Cerebellar nuclear complex (tissue), 1 donor: ENCODE results near the gene CELF5.
"Not testable (repeated sequence)": the region's sequence is repeated elsewhere in the genome, so short reads cannot be mapped to it uniquely, and the experiment has no call there.

Experiments used
- DNase-seq, 2 experiments: peaks; one replicate each; lab custom pipeline; 2025; lab: John Stamatoyannopoulos, UW

Gene CELF5

GRCh38 chr19:3292958-3293529 is 68.6 kb downstream of the CELF5 start:
- no peak for DNase-seq

- DNase-seq, result no peak
These were observed 69.1 kb downstream of the CELF5 start for GRCh38 chr19:3293560-3293959.

- DNase-seq, result no peak
These were observed 69.8 kb downstream of the CELF5 start for GRCh38 chr19:3294080-3294850.

- DNase-seq, result no peak
These were observed 71.1 kb downstream of the CELF5 start for GRCh38 chr19:3295581-3295980.

DNA sequence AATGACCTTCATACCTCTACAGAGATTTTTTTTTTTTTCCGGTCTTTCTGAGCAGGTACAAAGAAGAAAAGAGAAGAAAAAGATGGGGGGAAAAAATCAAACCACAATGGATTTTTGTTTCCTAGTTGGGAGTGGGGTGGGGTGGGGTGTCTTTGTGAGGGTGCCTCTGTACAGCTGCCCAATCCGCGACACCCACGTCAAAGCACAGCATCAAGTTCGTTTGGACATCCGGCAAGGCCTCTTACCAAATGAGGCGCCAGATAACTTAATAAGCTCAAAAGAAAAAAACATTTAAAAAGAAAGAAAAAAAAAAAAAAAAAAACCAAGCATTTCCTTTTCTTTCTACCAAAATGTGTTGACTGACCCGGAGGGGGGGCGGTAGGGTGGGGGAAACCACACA is 71.6 kb downstream of the CELF5 start:
- DNase-seq, result no peak

GRCh38 chr19:3296446-3296845 is 72.0 kb downstream of the CELF5 start:
- no peak for DNase-seq

- DNase-seq, result no peak
These were observed 74.5 kb downstream of the CELF5 start for GRCh38 chr19:3298853-3299449.

- DNase-seq, result not testable (repeated sequence)
These were observed 76.1 kb downstream of the CELF5 start for GRCh38 chr19:3300566-3300965.

DNA sequence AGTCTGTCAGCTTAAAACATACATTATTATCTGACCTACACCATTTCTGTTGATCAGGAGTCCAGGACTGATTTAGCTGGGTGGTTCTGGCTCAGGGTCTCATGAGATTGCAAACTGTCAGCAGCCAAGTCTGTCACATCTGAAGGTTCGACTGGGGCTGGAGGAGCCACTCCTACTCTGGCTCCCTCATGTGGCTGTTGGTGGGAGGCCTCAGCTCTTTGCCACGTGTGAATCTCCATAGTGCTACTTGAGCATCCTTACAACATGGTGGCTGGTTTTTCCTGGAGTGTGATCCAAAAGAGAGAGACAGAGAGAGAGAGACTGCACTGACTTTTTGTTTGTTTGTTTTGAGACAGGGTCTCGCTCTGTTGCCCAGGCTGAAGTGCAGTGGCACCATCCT is 78.3 kb downstream of the CELF5 start:
- DNase-seq, result no peak

DNA sequence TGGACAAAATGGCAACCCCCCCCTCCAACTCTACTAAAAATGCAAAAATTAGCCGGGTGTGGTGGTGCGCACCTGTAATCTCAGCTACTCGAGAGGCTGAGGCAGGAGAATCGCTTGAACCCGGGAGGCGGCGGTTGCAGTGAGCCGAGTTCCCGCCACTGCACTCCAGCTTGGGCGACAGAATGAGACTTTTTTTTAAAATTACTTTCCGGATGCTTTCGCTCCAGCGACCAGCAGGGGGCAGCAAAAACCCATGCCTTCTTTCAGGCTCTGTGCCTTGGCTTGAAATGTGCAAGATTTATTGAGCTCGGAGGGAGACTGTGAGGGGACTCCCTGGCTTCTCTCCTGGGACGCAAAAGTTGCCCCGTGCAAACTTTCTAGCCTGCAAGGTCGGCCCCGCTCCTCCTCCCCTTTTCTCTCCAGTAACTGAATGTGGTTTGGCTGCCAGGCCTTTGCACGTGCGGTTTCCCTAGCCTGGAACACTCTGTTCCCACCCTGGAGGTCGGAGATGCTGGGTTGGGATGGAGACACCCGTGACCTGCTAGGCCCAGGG is 80.5 kb downstream of the CELF5 start:
- peak in 1 of 2 experiments; percentile 38 for DNase-seq

DNA sequence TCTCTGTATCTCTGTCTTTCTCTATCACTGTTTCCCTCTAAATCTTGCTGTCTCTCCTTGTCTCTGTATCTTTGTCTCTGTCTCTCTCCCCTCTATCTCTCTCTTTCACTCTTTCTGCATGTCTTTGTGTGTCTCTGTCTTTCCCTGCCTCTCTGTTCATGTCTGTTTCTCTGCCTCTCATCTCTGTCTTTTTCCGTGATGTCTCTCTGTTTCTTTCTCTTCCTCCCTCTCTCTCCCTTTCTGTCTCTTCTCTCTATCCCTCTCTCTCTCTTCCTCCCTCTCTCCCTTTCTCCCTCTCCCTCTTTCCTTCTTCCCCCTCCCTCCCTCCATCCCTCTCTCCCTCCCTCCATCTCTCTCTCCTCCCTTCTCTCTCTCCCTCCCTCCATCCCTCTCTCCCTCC is 85.3 kb downstream of the CELF5 start:
- no peak for DNase-seq

DNA sequence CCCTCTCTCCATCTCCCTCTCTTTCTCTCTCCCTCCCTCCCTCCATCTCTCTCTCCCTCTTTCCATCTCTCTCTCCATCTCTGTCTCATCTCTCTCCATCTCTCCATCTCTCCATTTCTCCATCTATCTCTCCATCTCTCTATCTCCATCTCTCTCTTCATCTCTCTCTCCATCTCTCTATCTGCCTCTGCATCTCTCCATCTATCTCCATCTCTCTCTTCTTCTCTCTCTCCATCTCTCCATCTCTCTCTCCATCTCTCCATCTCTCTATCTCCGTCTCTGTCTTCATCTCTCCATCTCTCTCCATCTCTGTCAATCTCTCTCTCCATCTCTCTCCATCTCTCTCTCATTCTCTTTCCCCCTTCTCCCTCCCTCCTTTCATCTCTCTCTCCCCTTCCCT is 85.8 kb downstream of the CELF5 start:
- no peak for DNase-seq

- no peak for DNase-seq
These were observed 86.2 kb downstream of the CELF5 start for GRCh38 chr19:3310711-3311110.

- DNase-seq, result no peak
These were observed 88.7 kb downstream of the CELF5 start for GRCh38 chr19:3313199-3313575.

- DNase-seq, result no peak
These were observed 90.7 kb downstream of the CELF5 start for GRCh38 chr19:3314962-3315675.

GRCh38 chr19:3315676-3315973 is 91.2 kb downstream of the CELF5 start:
- no peak for DNase-seq

DNA sequence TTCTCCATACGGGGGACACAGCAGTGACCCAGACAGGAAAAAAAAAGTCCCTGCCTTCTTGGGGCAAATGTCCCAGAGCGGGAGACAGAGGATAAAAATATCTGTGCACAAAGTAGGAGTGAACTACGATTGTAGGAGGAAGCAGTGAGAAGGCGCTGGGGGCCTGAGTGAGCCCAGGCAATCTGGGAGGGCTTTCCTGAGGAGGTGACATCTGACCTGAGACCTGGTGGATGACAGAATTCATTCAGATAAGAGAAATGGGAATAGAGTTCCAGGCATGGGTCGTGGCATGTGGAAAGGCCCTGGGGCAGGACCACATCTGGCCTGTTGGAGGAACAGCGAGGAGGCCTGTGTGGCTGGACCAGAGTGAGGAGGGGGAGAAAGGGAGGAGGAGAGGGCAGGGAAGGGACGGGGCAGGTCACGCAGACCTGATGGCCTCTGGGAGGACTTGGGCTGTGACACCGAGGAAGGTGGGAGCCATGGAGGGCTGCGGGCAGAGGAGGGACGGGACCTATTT is 91.7 kb downstream of the CELF5 start:
- no peak for DNase-seq

DNA sequence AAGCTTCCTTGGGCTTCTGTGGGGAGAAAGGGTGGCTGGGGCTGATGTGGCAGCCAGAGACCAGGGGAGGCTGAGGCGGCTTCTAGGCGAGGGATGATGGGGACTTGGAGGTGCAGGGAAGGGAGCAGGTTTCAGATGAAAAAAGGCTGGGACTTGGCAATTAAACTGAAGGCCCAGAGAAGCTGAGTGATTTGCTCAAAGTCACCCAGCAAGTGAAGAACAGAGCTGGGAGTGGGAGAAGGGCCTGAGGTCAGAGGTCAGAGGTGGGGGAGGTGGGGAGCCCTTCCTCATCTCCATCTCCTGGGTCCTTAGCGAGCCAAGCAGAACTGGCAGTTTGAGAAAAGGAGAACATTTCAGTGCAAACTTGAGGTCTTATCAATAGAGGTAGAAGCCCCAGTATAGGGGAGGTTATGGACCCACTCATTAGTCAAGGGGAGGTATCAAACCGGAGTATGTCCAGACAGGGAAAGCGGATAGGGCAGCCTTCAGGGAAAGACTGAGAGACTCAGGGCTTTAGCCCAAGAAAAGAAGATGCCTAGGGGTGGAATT is 92.3 kb downstream of the CELF5 start:
- no peak for DNase-seq

DNA sequence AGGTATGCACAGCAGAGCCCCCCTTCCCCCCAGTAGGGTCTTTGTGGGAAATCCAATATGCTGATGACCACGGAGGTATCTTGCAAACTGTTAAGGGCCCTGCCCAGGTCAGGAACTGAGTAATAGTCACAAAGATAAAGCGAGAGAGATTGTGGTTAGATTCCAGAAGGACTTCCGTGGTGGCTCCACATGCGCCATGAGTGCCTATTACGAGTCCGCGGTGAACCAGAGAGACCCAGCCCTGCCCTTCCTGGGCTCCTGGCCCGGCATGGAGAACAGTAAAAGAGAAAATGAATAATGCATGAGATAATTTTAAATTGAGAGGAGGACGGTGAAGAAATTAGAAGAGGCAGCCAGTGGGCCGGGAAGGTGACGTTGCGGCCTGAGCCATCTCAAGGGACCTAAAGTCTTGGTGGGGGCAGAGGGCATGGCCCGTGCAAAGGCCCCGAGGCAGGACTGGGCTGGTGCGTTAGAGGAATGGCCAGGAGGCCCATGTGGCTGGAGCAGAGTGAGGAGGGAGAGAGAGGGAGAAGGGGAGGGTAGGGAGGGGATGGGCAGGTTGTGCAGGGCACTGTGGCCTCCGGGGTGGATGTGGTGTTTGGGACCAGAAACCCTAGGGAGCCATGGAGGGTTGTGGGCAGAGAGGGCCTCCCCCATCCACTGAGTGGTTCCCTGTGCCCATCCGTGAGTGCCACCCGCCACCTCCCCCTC is 95.3 kb downstream of the CELF5 start:
- no peak for DNase-seq

GRCh38 chr19:3320354-3320670 is 95.9 kb downstream of the CELF5 start:
- DNase-seq, result no peak

- no peak for DNase-seq
These were observed 96.4 kb downstream of the CELF5 start for GRCh38 chr19:3320853-3321252.

- DNase-seq, result no peak
These were observed 97.2 kb downstream of the CELF5 start for GRCh38 chr19:3321696-3322095.
